ENCODE results near the gene CISD1.
A peak's percentile ranks its signal among the peaks of the same experiment; 100 is the strongest.
"Not testable (repeated sequence)": the region's sequence is repeated elsewhere in the genome, so short reads cannot be mapped to it uniquely, and the experiment has no call there.

Gene CISD1

DNA sequence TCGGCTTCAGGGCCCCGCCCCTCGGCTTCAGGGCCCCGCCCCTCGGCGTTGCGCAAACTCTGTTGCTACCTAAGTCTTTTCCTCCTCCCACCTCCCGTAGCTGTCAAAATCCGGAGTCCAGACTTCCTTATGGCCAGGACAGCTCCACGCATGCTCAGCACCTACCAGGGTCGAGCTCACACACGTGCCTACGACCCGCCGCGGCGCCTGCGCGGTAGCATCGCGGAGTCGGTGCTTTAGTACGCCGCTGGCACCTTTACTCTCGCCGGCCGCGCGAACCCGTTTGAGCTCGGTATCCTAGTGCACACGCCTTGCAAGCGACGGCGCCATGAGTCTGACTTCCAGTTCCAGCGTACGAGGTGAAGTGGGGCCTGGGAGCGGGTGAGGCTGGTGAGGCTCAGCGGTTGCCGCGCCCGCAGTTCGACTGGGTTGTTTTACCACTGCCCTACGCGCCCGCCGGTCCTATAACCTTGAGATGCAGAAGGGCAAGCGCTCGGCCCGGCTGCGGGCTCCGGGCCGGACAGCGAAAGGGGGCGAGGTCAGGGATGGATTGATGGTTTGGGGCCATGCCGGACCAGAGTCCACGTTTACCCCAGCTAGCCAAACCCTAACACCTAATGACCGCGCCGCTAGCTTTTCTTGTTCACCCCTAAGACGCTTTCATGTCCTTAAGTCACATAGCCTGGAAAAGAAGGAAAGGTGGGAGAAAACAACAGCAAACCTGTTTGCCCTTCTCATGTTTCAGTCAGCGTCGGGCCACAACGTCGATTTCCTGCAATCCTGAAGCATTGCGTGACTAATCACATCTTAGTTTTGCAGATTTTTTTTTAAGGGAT lies at the start of gene CISD1:
Gene CISD1, plus strand, starts transcription at position 217 of the 836 bp plus-strand sequence. Its CDS starts 112 bp downstream, at position 329.
- DNase-seq, result peak; percentile 97

DNA sequence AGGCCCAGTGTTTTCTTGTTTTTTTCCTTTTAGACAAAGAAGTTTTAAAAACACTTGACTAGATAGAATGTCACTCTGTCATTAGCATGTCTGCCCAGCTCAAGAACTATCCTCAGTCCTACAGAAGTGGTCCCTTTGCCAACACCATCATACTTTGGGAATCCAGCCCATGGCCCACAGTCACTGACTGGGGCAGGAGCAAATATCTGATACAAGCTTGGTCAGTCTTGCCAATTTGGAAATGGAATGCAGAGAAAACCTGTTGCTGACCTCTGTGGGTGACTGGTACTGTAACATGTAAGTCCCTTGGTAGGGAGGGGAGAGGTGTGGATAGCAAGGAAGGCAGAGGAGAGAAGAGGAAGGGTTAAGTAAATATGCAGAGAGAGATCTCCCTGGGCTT lies 49.1 kb upstream of the CISD1 start:
- DNase-seq, result no peak

DNA sequence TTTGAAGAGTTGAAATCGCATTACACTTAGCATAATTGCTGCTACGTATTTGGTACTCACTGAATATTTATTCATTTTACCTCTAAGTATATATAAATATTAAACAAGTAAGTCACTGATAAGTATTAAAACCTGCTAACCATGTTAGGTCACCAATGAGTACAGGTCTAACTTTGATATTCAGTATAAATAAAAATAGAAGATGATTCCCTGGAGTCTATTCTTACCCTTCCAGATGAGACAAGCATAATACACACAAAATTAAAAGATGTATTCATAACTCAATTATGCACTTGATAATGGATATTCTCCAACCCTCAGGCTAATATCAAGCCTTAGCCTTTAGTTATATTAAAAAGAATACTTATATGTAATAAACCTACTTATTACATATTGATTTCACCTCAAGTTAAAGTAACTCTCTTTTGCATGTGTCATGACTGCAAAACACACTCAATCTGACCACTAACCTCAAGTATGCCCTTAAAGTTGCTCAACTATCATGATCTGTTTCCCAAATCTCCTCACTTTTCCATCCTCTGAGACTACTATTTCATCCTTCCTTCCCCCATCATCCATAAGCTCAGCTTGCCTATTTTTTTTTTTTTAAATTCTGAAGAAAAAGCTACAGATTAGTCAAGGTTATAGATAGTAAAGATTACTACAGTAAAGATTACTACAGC lies 48.1 kb upstream of the CISD1 start:
- DNase-seq, result no peak

DNA sequence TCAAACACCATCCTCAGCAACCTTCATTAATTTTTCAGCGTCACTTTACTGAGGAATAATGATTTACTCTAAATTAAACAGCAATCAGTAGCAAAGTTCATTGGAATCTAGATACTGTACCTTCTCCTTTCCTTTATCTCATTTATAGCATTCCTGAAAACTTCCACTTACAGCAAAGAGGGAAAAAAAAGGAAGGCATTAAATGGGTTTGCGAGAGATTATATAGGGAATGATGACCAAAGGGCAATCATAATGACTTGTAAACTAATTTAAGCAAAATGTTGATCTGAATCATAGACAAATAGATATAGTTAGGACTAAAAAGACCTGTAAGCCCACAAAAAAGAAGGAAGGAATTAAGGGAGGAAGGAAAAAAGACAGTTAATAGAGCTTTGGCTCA lies 43.3 kb upstream of the CISD1 start:
- no peak for DNase-seq

DNA sequence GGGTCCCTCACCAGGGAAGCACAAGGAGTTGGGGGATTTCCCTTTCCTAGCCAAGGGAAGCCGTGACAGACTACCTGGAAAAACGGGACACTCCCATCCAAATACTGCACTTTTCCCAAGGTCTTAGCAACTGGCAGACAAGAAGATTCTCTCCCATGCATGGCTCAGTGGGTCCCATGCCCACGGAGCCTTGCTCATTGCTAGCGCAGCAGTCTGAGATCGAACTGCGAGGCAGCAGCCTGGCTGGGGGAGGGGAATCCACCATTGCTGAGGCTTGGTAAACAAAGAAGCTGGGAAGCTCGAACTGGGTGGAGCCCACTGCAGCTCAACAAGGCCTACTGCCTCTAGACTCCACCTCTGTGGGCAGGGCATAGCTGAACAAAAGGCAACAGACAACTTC lies 39.1 kb upstream of the CISD1 start:
- DNase-seq, result not testable (repeated sequence)

DNA sequence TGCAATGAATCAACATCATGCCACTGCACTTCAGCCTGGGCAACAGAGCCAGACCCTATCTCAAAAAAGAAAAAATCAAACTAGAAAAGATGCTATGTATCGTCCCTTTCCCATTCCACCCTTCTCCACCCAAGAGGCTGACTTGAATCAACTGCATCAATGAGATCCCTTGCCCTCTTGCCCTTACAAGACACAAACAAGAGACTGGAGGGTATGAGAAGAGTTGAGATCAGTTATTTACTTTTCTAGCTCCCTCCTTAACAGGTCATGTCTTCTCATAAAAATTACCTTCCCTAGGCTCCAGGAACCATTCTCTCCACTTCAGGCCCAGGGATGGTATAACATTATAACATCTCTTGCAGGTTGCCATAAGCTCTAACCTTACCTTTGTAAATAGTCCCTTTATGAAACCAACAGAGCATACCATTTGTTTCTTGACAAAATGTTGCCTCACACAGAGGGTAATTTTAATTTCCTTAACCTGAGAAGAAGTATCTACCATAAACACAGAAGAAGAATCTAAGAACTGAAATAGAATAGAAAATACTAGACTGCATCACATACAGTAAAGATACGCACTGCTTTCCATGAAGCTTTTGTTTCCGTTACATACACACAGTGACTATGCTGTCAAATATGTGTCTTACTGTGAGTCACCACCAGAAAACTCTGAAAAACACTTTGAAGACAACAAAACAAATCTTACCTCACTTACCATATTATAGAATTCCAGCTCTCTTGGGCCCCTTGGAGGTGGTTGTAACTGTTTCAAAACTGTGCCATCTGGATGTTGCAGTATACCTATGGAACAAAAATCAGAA lies 31.7 kb upstream of the CISD1 start:
- no peak for DNase-seq

DNA sequence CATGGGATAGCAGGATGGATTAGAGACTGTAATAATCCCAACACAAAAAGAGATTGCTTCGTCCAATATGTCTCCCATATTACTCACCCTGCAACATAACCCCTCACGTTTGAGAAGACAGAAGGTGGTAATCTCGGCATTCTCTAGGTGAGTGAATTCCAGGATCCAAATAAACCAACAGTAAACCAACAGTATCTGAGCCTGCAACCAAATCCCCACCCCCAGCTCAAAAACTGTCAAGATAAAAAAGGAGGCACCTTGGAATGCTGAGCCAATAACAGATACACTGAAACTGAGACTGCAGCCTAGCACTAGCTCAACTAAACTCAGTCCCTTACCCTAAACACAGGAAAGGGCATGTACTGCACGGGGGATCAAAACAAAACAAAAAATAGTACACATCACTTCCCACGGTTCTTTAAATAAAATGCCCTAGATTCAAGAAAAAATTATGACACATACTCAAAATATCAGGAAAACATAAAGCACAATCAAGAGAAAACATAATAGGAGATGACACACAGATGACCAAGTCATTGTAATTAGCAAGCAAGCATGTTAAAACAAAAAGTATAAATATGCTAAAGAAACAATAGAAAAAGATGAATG lies 29.3 kb upstream of the CISD1 start:
- no peak for DNase-seq

DNA sequence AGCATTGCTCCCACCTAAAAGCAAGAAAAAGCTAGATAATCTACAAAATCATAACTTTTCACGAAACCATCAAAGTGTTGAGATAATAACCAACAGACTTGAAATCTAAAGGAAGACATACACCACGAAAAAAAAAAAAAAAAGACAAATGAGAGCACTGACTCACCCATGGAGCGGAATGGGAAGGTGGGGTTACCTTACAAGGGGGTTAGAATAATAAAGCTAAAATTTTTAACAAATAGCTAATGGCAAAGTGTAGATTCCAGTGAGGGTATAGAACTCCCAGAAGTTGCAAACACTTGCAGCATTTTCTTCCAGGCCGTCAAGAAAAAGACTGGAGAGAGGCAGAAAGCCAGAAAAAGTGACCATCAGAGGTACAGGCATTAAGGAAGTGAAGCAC lies 28.4 kb upstream of the CISD1 start:
- DNase-seq, result no peak

DNA sequence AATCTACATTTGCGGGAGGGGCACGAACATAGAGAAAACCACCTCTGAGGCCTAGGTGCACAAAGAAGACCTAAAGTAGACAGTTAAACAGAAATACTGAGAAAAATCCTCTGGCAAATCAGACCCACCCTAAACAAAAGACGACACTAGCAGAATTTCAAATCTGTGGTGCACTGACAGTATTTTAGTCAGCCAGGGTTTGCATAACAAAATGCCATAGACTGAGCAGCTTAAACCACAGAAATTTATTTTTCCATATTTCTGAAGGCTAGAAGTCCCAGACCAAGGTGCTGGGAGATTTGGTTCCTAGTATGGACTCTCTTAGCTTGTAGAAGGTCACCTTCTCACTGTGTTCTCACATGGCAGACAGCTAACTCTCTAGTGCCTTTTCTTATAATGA lies 27.6 kb upstream of the CISD1 start:
- DNase-seq, result no peak

DNA sequence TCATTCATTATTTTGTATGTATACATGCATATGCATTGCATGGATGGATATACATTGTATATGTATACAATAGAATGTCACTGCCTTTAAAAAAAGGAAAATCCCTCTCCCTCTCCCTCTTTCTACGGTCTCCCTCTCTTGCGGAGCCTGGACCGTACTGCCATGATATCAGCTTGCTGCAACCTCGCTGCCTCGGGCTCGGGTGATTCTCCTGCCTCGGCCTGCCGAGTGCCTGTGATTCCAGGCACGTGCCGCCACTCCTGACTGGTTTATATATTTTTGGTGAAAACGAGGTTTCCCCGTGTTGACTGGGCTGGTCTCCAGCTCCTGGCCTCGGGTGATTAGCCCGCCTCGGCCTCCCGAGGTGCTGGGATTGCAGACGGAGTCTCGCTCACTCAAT lies 25.7 kb upstream of the CISD1 start:
- no peak for DNase-seq

DNA sequence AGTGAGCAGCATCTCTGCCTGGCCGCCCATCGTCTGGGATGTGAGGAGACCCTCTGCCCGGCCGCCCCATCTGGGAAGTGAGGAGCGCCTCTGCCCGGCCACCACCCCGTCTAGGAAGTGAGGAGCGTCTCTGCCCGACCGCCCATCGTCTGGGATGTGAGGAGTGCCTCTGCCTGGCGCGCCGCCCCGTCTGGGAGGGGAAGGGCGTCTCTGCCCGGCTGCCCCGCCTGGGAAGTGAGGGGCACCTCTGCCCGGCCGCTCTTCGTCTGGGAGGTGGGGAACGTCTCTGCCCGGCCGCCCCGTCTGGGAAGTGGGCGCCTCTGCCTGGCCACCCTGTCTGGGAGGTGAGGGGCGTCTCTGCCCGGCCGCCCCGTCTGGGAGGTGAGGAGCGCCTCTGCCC lies 25.2 kb upstream of the CISD1 start:
- DNase-seq, result not testable (repeated sequence)

DNA sequence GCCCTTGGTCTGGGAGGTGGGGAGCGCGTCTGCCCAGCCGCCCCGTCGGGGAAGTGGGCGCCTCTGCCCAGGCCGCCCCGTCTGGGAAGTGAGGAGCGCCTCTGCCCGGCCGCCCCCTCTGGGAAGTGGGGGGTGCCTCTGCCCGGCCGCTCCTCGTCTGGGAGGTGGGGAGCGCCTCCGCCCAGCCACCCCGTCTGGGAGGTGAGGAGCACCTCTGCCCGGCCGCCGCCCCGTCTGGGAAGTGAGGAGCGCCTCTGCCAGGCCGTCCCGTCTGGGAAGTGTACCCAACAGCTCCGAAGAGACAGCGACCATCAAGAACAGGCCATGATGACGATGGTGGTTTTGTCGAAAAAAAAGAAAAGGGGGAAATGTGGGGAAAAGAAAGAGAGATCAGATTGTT lies 24.7 kb upstream of the CISD1 start:
- not testable (repeated sequence) for DNase-seq

DNA sequence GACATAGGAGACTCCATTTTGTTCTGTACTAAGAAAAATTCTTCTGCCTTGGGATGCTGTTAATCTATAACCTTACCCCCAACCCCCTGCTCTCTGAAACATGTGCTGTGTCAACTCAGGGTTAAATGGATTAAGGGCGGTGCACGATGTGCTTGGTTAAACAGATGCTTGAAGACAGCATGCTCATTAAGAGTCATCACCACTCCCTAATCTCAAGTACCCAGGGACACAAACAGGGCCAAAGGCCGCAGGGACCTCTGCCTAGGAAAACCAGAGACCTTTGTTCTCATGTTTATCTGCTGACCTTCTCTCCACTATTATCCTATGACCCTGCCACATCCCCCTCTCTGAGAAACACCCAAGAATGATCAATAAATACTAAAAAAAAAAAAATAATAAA lies 24.3 kb upstream of the CISD1 start:
- not testable (repeated sequence) for DNase-seq

DNA sequence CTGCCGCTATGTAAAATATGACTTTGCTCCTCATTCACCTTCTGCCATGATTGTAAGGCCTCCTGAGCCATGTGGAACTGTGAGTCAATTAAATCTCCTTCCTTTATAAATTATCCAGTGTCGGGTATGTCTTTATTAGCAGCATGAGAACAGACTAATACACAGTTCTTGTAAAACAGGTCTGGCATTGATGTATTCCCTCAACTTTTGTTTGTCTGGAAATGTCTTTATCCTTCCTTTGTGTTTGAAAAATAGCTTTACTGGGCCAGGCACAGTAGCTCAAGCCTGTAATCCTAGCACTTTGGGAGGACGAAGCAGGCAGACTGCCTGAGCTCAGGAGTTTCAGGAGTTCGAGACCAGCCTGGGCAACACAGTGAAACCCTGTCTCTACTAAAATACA lies 15.8 kb upstream of the CISD1 start:
- DNase-seq, result no peak

DNA sequence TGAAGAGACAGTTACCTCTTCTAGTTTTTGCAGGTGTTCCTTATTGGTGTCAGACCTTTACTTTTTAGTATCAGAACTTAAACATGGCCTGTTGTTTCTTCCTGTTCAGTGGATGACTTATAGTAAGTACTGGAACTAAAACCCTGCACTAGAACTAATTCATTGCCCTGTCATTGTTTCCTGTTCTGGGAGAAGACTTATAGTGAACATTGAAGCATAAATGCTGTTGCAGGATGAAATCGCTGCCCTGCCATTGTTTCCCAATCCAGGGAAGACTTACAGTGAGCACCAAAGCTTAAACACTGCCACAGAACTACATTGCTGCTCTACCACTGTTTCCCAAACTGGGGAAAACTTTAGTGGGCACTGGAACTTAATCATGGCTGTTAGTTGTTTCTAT lies 14.3 kb upstream of the CISD1 start:
- DNase-seq, result no peak

DNA sequence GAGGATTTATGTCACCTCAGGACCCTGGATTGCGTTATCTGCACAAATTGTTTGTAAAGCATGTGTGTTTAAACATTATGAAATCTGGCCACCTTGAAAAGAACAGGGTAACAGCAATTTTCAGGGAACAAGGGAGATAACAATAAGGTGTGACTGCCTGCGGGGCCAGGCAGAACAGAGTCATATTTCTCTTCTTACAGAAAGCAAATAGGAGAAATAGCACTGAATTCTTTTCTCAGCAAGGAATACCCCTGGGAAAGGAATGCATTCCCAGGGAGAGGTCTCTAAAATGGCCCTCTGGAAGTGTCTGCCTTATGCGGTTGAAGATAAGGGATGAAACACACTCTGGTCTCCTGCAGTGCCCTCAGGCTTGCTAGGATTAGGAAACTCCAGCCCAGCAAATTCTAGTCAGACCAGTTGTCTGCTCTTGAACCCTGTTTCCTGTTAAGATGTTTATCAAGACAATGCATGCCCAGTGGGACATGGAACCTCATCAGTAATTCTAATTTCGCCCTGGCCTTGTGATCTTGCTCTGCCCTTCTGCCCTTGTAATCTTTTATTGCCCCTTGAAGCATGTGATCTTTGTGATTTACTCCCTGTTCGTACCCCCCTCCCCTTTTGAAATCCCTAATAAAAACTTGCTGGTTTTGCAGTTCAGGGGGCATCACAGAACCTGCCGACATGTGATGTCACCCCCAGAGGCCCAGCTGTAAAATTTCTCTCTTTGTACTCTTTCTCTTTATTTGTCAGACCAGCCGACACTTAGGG lies 12.8 kb upstream of the CISD1 start:
- not testable (repeated sequence) for DNase-seq

DNA sequence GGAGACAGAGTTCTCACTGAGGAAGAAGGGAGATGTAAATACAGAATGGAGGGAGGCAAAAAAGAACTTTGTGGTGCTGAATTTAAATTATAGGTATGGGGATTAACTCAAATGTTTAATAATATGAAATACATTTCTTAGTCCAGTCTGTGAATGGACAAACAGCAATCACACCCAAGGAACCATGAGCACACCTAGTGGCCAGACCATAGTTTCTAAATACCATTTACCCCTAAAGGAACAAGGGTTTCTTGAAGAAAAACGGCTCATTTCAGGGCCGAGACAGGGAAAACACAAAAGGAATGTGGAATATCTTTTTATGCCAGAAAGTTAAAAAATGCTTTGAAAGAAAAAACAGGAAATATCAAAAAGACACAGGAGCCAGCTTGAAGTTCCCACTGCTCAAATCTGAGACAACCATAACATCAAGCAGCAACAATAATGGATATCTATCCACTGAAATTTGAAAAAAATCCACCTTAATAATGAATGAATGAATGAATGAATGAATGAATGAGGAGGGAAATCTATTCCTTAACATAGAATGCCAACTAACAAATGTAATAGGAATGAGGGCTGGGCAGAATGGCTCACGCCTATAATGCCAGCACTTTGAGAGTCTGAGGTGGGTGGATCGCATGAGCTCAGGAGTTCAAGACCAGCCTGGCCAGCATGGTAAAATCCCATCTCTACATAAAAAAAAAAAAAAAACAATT lies 9.8 kb upstream of the CISD1 start:
- DNase-seq, result no peak

DNA sequence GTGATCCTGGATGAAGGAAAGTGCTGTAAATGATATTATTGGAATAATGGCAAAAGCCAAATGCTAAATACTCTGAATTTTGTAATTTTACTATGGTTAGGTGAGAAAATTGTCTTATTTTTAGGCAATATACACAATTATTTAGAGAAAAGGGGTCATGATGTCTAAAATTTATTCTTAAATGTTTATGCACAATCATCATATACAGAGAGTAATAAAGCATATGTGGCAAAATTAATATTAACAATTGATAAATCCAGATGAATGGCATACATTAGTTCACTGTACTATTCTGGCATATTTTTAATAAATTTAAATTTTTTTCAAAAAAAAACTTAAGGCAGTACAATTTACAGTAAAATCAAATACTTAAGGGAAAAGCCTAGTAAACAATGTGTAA lies 8.6 kb upstream of the CISD1 start:
- DNase-seq, result no peak

DNA sequence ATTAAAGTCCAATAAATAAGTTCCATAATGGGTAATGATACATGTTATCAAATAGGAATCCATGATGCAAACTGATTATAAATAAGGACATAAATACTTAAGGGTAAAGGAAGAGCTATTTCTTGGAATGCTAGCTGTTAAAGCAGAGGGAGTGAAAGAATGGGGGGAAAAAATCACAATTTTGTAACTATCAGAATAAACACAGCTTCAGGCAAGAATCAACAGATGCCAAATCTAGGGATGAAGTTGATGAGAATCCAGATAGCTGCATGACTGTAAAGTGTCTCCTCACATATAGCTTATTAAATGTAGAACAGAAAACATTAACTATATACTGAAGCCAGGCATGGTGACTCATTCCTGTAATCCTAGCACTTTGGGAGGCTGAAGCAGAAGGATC lies 6.2 kb upstream of the CISD1 start:
- DNase-seq, result no peak

DNA sequence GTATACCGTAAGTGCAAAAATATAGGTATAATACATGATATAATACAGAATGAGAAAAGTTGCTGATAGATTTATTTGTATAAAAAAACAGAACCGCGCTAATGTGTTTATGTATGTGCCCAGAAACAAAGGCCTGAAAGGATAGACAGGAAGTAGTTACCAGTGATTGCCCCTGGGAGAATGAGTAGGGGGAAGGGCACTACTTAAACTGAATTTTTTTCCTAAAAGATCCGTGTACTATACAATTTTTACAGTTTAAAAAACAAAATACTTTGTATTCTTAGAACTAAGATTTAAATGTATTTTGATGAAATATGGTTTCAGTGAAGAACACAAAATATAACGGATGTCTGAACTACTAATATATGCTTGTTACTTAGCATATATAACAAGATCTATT lies 4.2 kb upstream of the CISD1 start:
- no peak for DNase-seq

DNA sequence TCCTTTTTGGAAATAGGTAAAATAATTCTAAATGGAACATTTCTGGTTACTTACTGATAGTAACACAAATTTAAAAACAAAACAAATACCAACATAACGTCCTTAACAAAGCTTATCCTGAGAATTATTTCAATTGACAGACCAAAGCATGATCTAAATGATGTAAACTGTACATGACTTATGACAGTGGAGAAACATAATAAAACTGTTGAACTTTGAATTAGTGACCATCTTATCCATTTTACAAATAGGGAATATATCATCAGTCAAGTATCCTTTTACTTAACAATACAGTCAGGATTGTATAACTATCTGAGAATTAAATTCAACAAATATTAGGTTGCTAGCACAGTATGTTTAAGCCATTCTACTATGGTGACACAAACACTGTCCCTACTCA lies 3.7 kb upstream of the CISD1 start:
- DNase-seq, result no peak

Data from left hindlimb (tissue), 1 donor.